Keratinocyte (primary cell): ENCODE results near the gene CD244.

ENCODE experiments used
- CTCF ChIP-seq, 3 experiments: IDR thresholded peaks in 1 of 3; conservative IDR thresholded peaks in 1 of 3; optimal IDR thresholded peaks in 1 of 3; 2 replicates in 2 of 3; 3 replicates in 1 of 3; pipeline versions ENCODE3 to v1.5.1; 2011; ENCODE audit warnings: low read length in 3 of 3, mild to moderate bottlenecking in 3 of 3, moderate library complexity in 2 of 3, control low read depth in 1 of 3, inconsistent platforms in 1 of 3; ENCODE audit not compliant: insufficient read depth in 2 of 3; ENCODE audit errors: extremely low read depth in 1 of 3
- EZH2 ChIP-seq: IDR thresholded peaks from one replicate; pipeline ENCODE4 v1.6.1; 2012; ENCODE audit warnings: inconsistent platforms, mild to moderate bottlenecking, low read length, moderate library complexity

DNA sequence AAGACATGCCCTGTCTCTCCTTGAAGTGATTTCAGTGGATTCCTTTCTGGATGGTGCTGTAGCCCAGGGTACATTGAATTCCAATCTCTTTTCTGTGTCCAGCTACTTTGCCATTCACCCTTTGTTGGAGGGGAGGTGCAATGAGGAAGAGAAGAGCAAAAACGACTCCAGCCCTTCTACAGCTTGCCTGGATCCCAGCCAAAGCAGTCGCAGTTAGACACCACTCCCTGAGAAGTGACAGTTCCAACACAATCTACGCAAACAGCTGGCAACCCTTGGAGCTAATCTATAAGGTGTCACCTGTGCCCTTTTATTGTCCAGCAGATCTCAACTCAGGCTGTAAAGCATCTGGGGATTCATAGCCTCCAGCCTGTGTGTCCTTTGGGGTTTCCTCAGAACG is 4.6 kb downstream of the CD244 start:
- no peak for TF ChIP-seq CTCF (optimal IDR thresholded peaks at IDR 0.05 in 1 of 3, IDR thresholded peaks at IDR 0.05 in 1 of 3, conservative IDR thresholded peaks at IDR 0.05 in 1 of 3; ENCODE audit: extremely low read depth in 1 of 3, insufficient read depth in 2 of 3, low read length in 3 of 3)
- TF ChIP-seq EZH2: no peak
